ENCODE measurements around the gene TES.
A peak's percentile ranks its signal among the peaks of the same experiment; 100 is the strongest.

Gene TES

DNA sequence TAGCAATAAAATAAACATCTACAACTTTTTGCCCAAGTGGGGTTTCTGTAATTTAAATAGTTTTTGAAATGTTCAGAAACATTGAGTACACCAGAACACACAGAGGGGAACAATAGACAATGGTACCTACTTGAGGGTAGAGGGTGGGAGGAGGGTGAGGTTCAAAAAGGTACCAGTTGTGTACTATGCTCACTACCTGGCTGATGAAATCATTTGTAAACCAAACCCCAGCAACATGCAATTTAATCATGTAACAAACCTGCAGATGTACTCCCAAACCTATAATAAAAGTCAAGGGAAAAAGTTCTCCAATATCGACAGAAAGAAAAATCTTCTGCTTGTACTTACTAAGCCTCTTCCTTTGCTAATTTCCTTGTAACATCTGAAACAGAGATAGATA lies 4.2 kb upstream of the TES start:
- H3K27ac ChIP-seq (ENCODE audit: low read length): no peak overlapping the region
- no peak overlapping the region for H2AFZ ChIP-seq (ENCODE audit: low read depth, low read length)

DNA sequence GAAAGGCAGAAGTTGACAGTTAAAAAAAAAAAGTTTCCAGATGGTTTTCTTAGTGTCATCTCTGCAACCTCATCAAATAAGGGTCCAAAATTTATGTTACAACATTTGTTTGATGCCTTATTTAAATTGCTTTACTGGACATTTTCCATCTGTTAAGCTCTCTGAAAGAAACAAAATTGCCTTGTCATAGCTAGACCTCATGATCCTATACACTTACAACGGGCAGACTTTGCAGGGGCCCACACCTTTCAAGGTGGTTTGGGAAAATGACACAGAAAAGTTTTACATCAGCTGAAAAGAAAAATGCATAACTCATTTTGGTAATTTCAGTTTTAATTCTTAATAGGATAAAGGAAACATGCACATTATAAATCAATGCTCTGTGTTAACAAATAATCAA lies 1.4 kb upstream of the TES start:
- no peak overlapping the region for H2AFZ ChIP-seq (ENCODE audit: low read depth, low read length)
- H3K27me3 ChIP-seq (ENCODE audit: low read depth, low read length): no peaks in the 10 kb centered on the region

More for the DNA sequence above, 4.2 kb upstream of the TES start:
- no peak for TF ChIP-seq EZH2phosphoT487 (IDR thresholded peaks at IDR 0.05; ENCODE audit: low read depth)
- TF ChIP-seq, protein P1, sequence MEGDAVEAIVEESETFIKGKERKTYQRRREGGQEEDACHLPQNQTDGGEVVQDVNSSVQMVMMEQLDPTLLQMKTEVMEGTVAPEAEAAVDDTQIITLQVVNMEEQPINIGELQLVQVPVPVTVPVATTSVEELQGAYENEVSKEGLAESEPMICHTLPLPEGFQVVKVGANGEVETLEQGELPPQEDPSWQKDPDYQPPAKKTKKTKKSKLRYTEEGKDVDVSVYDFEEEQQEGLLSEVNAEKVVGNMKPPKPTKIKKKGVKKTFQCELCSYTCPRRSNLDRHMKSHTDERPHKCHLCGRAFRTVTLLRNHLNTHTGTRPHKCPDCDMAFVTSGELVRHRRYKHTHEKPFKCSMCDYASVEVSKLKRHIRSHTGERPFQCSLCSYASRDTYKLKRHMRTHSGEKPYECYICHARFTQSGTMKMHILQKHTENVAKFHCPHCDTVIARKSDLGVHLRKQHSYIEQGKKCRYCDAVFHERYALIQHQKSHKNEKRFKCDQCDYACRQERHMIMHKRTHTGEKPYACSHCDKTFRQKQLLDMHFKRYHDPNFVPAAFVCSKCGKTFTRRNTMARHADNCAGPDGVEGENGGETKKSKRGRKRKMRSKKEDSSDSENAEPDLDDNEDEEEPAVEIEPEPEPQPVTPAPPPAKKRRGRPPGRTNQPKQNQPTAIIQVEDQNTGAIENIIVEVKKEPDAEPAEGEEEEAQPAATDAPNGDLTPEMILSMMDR (IDR thresholded peaks at IDR 0.05; ENCODE audit: low read depth, low read length): no peak
- peaks cover 5% of the 10 kb centered on the region for H3K79me2 ChIP-seq (ENCODE audit: low read length)
- H3K36me3 ChIP-seq (replicated peaks; ENCODE audit: low read depth, low read length): no peaks in the 10 kb centered on the region
- H4K20me1 ChIP-seq (ENCODE audit: insufficient read depth, low read length): no peaks in the 10 kb centered on the region; the same call in 1 of the 2 replicates
- H3K9ac ChIP-seq (ENCODE audit: low read length): no peak overlapping the region
- H3K27me3 ChIP-seq (ENCODE audit: low read depth, low read length): no peaks in the 10 kb centered on the region
- no peaks in the 10 kb centered on the region for H3K9me3 ChIP-seq (ENCODE audit: insufficient read depth, low read length)
- no peak overlapping the region for H3K4me3 ChIP-seq (ENCODE audit: low read length)
- peaks cover 3% of the 10 kb centered on the region; the same call in 1 of the 2 replicates for H3K4me1 ChIP-seq (ENCODE audit: low read length)
- H3K4me2 ChIP-seq (ENCODE audit: low read length): no peak overlapping the region

DNA sequence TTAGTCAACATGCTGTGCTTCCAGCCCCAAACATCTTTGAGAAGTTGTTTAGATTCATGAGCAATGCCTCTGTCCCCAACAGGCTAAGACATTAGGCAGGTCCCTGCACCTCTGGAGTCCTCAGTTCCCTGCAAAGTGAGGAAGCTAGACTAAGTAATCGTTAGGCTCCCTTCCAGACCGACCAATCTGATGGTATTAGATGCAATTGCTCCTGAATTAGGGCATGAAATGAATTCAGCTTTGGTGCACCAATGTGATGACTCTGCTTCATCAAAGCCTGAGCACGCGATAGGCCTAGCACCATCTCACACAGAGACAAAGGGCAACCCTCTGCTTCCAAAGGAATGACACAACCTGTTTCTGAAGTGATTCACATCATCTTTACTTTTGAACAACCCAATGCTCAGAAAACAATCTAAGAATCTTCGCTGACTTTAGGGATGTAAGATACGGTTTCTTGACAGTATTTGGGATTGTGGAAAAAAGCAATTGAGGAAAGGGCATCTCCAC lies 723 bp upstream of the TES start:
- H3K4me3 ChIP-seq (ENCODE audit: low read length): peak overlapping the region; percentile 94
- peaks cover 24% of the 10 kb centered on the region for H3K4me1 ChIP-seq (ENCODE audit: low read length)

More for the DNA sequence above, 1.4 kb upstream of the TES start:
- peaks cover 33% of the 10 kb centered on the region for H3K79me2 ChIP-seq (ENCODE audit: low read length)
- H3K9me3 ChIP-seq (ENCODE audit: insufficient read depth, low read length): no peaks in the 10 kb centered on the region
- H3K4me3 ChIP-seq (ENCODE audit: low read length): no peak overlapping the region
- no peaks in the 10 kb centered on the region for H3K36me3 ChIP-seq (replicated peaks; ENCODE audit: low read depth, low read length)
- TF ChIP-seq, protein P1 (IDR thresholded peaks at IDR 0.05; ENCODE audit: low read depth, low read length): no peak
- no peak for TF ChIP-seq EZH2phosphoT487 (IDR thresholded peaks at IDR 0.05; ENCODE audit: low read depth)
- H3K9ac ChIP-seq (ENCODE audit: low read length): no peak overlapping the region
- no peak overlapping the region for H3K4me2 ChIP-seq (ENCODE audit: low read length)
- H3K27ac ChIP-seq (ENCODE audit: low read length): no peak overlapping the region
- H3K4me1 ChIP-seq (ENCODE audit: low read length): peaks cover 24% of the 10 kb centered on the region
- peaks cover 7% of the 10 kb centered on the region; the same call in 1 of the 2 replicates for H4K20me1 ChIP-seq (ENCODE audit: insufficient read depth, low read length)

More for the DNA sequence above, 723 bp upstream of the TES start:
- TF ChIP-seq, protein P1 (IDR thresholded peaks at IDR 0.05; ENCODE audit: low read depth, low read length): no peak
- no peak for TF ChIP-seq EZH2phosphoT487 (IDR thresholded peaks at IDR 0.05; ENCODE audit: low read depth)
- no peak overlapping the region for H3K9ac ChIP-seq (ENCODE audit: low read length)
- no peak overlapping the region for H3K27ac ChIP-seq (ENCODE audit: low read length)
- H3K4me2 ChIP-seq (ENCODE audit: low read length): peak overlapping the region; percentile 86
- peaks cover 38% of the 10 kb centered on the region for H3K79me2 ChIP-seq (ENCODE audit: low read length)
- H3K36me3 ChIP-seq (replicated peaks; ENCODE audit: low read depth, low read length): no peaks in the 10 kb centered on the region
- no peaks in the 10 kb centered on the region for H3K9me3 ChIP-seq (ENCODE audit: insufficient read depth, low read length)
- peak overlapping the region; percentile 78 for H2AFZ ChIP-seq (ENCODE audit: low read depth, low read length)
- H4K20me1 ChIP-seq (ENCODE audit: insufficient read depth, low read length): peaks cover 12% of the 10 kb centered on the region; the same call in 1 of the 2 replicates
- no peaks in the 10 kb centered on the region for H3K27me3 ChIP-seq (ENCODE audit: low read depth, low read length)
